Ovary (tissue), 3 donors: ENCODE data around the gene LCLAT1.

Experiments
- POLR2A ChIP-seq: fragments of 450-650 bp; IDR thresholded peaks from one replicate; pipeline ENCODE4 v1.6.1; 2017; ENCODE audit warnings: antibody characterized with exemption, mild to moderate bottlenecking, moderate library complexity
- TF ChIP-seq, protein P1 (sequence below), 3 donors: fragments of 450-650 bp in 2 of 3; fragments of 200-600 bp in 1 of 3; IDR thresholded peaks; one replicate each; pipeline versions ENCODE4 v1.5.1 to v1.8.0; 2016 to 2022; ENCODE audit warnings: antibody characterized with exemption in 3 of 3, mild to moderate bottlenecking in 1 of 3
- donor health status: DM: no; HTN: no; CAD: no.

DNA sequence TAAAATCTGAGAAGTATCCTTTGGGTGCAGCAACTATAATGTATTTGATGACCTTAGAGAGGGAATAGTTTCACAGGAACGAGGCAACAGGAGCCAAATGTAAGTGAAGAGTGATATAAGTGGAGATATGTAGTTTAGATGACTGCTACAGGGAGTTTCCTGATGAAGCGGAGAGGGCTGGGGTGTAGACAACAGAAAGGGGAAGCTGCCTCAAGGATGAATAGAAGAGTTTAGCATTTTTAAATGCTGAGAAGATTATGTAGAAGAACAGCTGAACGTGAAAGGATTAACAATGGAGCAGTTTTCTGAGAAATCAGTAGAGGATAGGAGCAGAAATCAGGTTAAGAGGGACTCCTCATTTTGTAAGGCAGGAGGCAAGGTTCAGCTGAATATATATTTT is 133.3 kb downstream of the LCLAT1 start:
- TF ChIP-seq, protein P1, sequence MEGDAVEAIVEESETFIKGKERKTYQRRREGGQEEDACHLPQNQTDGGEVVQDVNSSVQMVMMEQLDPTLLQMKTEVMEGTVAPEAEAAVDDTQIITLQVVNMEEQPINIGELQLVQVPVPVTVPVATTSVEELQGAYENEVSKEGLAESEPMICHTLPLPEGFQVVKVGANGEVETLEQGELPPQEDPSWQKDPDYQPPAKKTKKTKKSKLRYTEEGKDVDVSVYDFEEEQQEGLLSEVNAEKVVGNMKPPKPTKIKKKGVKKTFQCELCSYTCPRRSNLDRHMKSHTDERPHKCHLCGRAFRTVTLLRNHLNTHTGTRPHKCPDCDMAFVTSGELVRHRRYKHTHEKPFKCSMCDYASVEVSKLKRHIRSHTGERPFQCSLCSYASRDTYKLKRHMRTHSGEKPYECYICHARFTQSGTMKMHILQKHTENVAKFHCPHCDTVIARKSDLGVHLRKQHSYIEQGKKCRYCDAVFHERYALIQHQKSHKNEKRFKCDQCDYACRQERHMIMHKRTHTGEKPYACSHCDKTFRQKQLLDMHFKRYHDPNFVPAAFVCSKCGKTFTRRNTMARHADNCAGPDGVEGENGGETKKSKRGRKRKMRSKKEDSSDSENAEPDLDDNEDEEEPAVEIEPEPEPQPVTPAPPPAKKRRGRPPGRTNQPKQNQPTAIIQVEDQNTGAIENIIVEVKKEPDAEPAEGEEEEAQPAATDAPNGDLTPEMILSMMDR (IDR thresholded peaks at IDR 0.05): no peak
- no peak for TF ChIP-seq POLR2A
